Glutamatergic neuron (in vitro differentiated cells): ENCODE results near the gene FRK. TPM values are rescaled to one million over a fixed set of nuclear protein-coding genes. Genes with fewer than 3 reads are reported as not detected.

Experiments used
- DNase-seq: peaks from one replicate; pipeline ENCODE4 v3.0.0; 2022
- H3K27ac Mint-ChIP-seq: one replicate; pipeline ENCODE4 v1.8.0; 2020; ENCODE audit warnings: mild to moderate bottlenecking, mixed read lengths, inconsistent platforms; ENCODE audit not compliant: unreplicated experiment
- H3K27me3 Mint-ChIP-seq: one replicate; pipeline ENCODE4 v1.8.0; 2020; ENCODE audit warnings: mild to moderate bottlenecking, moderate library complexity, mixed read lengths, inconsistent platforms; ENCODE audit not compliant: unreplicated experiment
- H3K36me3 Mint-ChIP-seq: one replicate; pipeline ENCODE4 v1.8.0; 2020; ENCODE audit warnings: mild to moderate bottlenecking, mixed read lengths, inconsistent platforms; ENCODE audit not compliant: unreplicated experiment
- H3K4me1 Mint-ChIP-seq: one replicate; pipeline ENCODE4 v1.8.0; 2020; ENCODE audit warnings: mild to moderate bottlenecking, low read depth, mixed read lengths, inconsistent platforms; ENCODE audit not compliant: unreplicated experiment
- H3K4me3 Mint-ChIP-seq: one replicate; pipeline ENCODE4 v1.8.0; 2020; ENCODE audit warnings: mild to moderate bottlenecking, mixed read lengths, inconsistent platforms; ENCODE audit not compliant: unreplicated experiment
- H3K9me3 Mint-ChIP-seq: one replicate; pipeline ENCODE4 v1.8.0; 2020; ENCODE audit warnings: mild to moderate bottlenecking, moderate library complexity, mixed read lengths, inconsistent platforms; ENCODE audit not compliant: unreplicated experiment
- CTCF ChIP-seq: fragments of 200-600 bp; sonication (generic); IDR thresholded peaks from one replicate; pipeline ENCODE4 v1.5.0; 2021; ENCODE audit not compliant: partially characterized antibody, unreplicated experiment
- total RNA-seq: library from RNA; stranded (reverse); fragmentation: NEBNext Ultra II Directional; extraction: Animal tissue kit (Norgen Biotek cat#: 25700); gene quantifications from one replicate; pipeline ENCODE4 v1.2.1, GENCODE V29; 2021; ENCODE audit not compliant: unreplicated experiment

FRK gene
- total RNA-seq, 1 donor from 2014 or later = 0.37 TPM

DNA sequence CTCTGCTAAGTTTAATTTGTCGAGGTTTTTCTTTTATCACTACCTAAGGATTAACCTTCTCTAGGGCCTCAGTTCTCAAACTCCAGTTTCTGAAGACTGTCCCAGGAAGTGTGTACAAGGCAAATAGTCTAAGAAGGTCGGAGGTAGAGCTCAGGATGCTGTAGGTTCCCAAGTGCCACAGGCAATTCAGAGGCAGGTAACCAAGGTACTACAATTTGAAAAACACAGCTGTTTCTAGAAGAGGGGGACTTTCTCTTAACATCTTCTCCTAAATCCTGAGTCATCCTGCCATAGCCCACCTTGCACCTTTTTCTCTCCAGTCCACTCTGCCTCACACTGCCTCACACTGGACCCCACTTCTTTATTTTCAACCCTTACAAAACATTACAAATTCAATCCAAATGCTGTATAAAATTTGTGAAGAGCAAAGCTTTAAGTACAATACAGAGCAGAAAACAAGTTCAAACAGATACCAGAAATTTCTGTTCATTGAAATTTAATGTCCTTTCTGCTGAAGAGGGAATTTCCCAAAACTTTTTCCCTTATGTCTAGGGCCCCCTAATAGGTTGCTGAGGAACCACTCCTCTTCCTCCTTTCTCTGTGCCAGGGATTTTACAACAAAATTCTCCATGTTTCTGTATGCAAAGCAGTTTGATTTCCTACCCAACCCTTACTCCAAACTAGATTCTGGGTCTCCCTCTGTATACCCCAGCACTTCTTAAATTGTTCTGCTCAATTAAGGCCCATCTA lies 43.0 kb downstream of the FRK start:
- Mint-ChIP-seq H3K27ac (peak overlapping the region; percentile 88), H3K36me3 (no peaks in the 10 kb centered on the region), H3K27me3 (peaks cover 2% of the 10 kb centered on the region), H3K4me1 (peaks cover 33% of the 10 kb centered on the region), H3K9me3 (peaks cover 2% of the 10 kb centered on the region), H3K4me3 (peak overlapping the region; percentile 31)
- TF ChIP-seq CTCF = no peak
- DNase-seq = no peak

DNA sequence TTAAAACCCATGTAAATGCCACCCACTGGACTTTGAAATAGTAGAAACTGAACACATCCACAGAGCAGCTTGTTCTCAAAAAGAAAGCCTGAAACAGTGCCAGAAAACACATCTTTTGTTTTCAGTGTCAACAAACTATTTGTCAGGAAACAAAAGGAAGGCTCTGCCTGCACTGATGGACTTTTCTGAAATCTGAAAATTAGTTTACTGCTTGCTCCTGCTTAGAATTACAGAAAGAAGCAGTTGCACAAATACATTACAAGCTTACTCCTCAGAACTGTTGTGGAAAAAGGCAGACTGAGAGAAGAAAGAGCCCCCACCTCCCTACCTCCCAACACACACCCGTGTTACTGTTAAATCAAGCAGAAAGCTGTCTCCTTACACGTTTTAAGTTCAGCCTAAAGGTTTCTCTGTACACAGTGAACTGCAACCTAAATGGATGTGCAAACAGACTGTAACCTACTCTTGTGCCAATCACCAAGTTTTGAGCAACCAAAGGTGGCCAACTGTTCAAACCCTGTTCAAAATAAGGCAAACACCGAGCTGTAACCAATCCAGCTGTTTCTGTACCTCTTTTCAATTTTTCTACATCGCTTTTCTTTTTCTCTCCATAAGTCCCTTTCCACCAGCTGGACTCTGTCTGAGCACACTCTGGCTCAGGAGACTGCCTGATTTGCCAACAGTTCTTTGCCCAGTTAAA lies 43.7 kb downstream of the FRK start:
- no peak for DNase-seq
- Mint-ChIP-seq H3K4me3 (no peak overlapping the region), H3K27me3 (peaks cover 2% of the 10 kb centered on the region), H3K9me3 (peaks cover 2% of the 10 kb centered on the region), H3K27ac (peak overlapping the region; percentile 88), H3K4me1 (peaks cover 37% of the 10 kb centered on the region), H3K36me3 (no peaks in the 10 kb centered on the region)
- TF ChIP-seq CTCF = no peak

GRCh38 chr6:116015983-116016382 lies 44.7 kb downstream of the FRK start:
- Mint-ChIP-seq H3K27me3 (peaks cover 2% of the 10 kb centered on the region), H3K36me3 (no peaks in the 10 kb centered on the region), H3K4me1 (peaks cover 46% of the 10 kb centered on the region), H3K27ac (no peak overlapping the region), H3K4me3 (no peak overlapping the region), H3K9me3 (peaks cover 2% of the 10 kb centered on the region)
- TF ChIP-seq CTCF = no peak
- no peak for DNase-seq

DNA sequence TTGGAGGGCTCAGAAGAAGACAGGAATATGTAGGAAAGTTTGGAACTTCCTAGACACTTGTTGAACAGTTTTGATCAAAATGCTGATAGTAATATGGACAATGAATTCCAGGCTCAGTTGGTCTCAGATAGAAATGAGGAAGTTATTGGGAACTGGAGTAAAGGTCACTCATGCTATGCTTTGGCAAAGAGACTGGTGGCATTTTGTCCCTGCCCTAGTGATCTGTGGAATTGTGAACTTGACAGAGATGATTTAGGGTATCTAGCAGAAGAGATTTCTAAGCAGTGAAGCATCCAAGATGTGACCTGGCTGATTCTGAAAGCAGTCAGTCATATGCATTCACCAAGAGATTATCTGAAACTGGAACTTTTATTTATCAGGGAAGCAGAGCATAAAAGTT lies 45.1 kb downstream of the FRK start:
- Mint-ChIP-seq H3K4me3 (no peak overlapping the region), H3K36me3 (no peaks in the 10 kb centered on the region), H3K4me1 (peaks cover 48% of the 10 kb centered on the region), H3K9me3 (peaks cover 2% of the 10 kb centered on the region), H3K27ac (no peak overlapping the region), H3K27me3 (peaks cover 2% of the 10 kb centered on the region)
- no peak for TF ChIP-seq CTCF
- DNase-seq = no peak

DNA sequence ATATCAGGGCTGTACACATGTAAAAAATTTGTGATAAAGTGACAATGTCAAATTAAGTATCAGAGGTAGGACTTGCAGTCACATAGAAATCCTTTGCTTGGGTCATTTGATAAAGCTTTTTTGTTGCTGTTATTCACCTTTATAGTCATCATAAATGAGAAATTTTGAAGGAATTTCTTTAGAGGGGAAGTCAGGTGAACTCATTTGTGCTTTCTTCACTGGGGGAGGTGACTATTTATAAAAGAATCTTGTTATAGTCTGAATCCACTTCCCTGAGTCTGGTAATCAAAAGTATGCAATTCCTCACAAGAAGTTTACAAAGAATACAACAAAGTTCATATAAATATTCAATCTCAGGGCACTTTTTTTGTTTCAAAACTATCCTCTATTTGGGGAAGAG lies 47.7 kb downstream of the FRK start:
- no peak overlapping the region for H3K4me3 Mint-ChIP-seq
- no peak for DNase-seq
- peaks cover 2% of the 10 kb centered on the region for H3K27me3 Mint-ChIP-seq
- no peaks in the 10 kb centered on the region for H3K36me3 Mint-ChIP-seq
- TF ChIP-seq CTCF = no peak
- H3K9me3 Mint-ChIP-seq = peaks cover 2% of the 10 kb centered on the region
- peaks cover 37% of the 10 kb centered on the region for H3K4me1 Mint-ChIP-seq
- no peak overlapping the region for H3K27ac Mint-ChIP-seq
